ENCODE results near the gene HIVEP2.

The HIVEP2 gene

DNA sequence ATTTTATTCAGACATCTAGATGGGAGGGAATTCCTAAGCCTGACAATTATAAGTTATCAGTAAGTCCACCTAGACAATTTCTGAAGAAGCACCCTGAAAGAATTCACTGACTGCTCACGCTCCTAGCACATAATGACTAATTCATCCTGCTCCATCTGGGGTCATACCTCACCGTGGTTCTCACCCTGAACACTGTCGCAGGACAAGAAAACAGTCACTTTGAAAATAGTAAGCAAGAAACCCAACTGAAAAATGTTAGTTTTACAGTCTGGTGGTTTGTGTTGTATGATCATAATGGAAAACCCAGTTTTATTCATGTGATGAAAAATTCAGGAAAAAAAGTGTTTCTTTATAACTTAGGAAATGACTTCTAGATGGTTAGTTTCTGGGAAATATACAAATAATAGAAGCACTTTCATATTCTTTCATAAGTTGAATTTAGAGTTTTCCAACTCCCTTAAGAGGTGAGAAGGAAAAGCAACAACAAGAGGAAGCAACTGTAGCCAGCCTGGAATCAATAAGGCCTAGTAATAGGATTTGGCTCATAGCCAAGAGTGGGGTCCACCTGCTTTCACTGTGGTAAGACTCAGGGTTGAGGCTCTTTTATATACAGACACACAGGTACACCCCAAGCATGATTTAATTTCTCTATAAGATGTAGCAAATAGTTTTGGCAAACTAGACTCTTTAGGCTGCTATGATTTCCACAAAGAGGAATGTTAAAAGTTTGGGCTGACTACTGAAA, 94.1 kb downstream of the HIVEP2 start:
- no peak overlapping the region for H3K4me3 ChIP-seq (ENCODE audit: low read depth, low read length)
- TF ChIP-seq, protein P1, sequence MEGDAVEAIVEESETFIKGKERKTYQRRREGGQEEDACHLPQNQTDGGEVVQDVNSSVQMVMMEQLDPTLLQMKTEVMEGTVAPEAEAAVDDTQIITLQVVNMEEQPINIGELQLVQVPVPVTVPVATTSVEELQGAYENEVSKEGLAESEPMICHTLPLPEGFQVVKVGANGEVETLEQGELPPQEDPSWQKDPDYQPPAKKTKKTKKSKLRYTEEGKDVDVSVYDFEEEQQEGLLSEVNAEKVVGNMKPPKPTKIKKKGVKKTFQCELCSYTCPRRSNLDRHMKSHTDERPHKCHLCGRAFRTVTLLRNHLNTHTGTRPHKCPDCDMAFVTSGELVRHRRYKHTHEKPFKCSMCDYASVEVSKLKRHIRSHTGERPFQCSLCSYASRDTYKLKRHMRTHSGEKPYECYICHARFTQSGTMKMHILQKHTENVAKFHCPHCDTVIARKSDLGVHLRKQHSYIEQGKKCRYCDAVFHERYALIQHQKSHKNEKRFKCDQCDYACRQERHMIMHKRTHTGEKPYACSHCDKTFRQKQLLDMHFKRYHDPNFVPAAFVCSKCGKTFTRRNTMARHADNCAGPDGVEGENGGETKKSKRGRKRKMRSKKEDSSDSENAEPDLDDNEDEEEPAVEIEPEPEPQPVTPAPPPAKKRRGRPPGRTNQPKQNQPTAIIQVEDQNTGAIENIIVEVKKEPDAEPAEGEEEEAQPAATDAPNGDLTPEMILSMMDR (IDR thresholded peaks at IDR 0.05; ENCODE audit: low read depth, low read length): no peak
- in situ Hi-C loops (cut with HindIII; ENCODE audit: low sequenced_read_pairs): no loop called here
- DNase-seq (ENCODE audit: low read depth, low spot score): peak; percentile 54

DNA sequence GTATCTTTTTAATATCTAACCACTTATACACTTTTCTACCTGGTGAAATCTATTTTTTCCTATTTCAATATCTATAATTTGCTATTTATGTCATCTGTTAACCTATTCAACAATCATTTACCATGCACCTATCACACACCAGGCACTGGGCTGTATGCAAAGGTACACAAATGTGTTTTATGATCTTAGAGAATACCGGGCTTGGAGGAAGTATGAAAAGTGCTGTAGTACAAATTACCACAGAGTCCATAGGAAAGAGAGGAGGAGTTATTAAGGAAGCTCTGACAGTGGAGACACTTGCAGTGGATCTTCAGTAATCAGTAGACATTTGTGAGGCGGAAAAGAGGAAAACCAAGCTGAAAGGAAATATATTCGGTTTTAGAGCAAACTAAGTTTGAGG, 96.0 kb downstream of the HIVEP2 start:
- in situ Hi-C loops (cut with HindIII; ENCODE audit: low sequenced_read_pairs): no loop called here
- no peak for DNase-seq (ENCODE audit: low read depth, low spot score)
- TF ChIP-seq, protein P1 (IDR thresholded peaks at IDR 0.05; ENCODE audit: low read depth, low read length): no peak
- H3K4me3 ChIP-seq (ENCODE audit: low read depth, low read length): no peak overlapping the region

DNA sequence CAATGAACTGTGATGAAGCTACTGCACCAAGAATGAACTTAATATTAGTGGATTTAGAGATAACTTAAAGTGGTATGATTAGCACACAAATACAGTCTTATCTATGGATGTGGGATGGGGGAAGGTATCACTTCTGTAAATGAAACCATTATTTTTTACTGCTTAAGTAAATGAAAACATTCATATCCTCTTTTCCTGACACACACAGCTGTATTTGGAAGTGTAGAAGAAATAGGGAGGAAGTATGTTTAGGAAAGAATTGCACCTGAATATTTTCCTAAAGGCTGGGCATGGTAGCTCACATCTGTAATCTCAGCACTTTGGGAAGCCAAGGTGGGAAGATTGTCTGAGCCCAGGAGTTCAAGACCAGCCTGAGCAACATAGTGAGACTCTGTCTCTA, 96.8 kb downstream of the HIVEP2 start:
- no peak for DNase-seq (ENCODE audit: low read depth, low spot score)
- in situ Hi-C loops (cut with HindIII; ENCODE audit: low sequenced_read_pairs): no loop called here
- TF ChIP-seq, protein P1 (IDR thresholded peaks at IDR 0.05; ENCODE audit: low read depth, low read length): no peak
- H3K4me3 ChIP-seq (ENCODE audit: low read depth, low read length): no peak overlapping the region

DNA sequence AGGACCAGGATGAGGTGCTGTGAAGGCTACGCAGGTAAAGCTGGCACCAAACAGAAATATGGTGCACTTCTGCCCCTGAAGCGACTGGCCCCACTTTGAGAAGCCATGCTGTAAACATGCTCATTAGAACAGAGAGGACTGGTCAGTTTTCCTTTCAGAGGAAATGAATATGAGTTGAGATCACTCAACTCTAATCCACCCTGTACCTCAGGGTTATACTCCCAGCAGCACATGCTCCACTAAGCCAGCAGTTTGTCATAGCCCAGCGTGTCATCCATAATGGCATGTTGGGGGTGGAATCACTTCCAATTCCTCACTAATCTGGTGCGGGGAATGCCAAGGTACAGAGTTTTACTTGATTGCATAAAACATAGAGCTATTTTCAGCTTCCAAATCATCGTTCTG, 98.1 kb downstream of the HIVEP2 start:
- peak; percentile 91 for DNase-seq (ENCODE audit: low read depth, low spot score)
- H3K4me3 ChIP-seq (ENCODE audit: low read depth, low read length): no peak overlapping the region
- in situ Hi-C loops (cut with HindIII; ENCODE audit: low sequenced_read_pairs): no loop called here
- TF ChIP-seq, protein P1 (IDR thresholded peaks at IDR 0.05; ENCODE audit: low read depth, low read length): no peak

DNA sequence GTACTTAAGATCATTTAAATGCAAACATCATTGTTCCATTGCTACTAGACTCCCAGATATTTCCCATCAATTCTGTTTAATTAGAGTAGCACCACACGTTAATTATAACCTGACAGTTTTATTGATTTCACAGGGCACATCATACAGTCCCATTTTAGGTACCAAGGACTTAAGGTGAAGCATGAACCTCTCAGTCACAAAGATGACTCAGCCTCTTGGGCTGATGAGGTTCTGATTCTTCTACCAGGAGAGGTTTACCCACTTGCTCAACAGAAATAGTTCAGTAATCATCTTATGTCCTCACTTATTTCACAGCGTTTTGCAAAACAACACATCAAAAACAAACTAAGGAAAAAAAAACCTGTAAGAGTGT, 98.5 kb downstream of the HIVEP2 start:
- TF ChIP-seq, protein P1 (IDR thresholded peaks at IDR 0.05; ENCODE audit: low read depth, low read length): no peak
- H3K4me3 ChIP-seq (ENCODE audit: low read depth, low read length): no peak overlapping the region
- in situ Hi-C loops (cut with HindIII; ENCODE audit: low sequenced_read_pairs): no loop called here
- DNase-seq (ENCODE audit: low read depth, low spot score): no peak

DNA sequence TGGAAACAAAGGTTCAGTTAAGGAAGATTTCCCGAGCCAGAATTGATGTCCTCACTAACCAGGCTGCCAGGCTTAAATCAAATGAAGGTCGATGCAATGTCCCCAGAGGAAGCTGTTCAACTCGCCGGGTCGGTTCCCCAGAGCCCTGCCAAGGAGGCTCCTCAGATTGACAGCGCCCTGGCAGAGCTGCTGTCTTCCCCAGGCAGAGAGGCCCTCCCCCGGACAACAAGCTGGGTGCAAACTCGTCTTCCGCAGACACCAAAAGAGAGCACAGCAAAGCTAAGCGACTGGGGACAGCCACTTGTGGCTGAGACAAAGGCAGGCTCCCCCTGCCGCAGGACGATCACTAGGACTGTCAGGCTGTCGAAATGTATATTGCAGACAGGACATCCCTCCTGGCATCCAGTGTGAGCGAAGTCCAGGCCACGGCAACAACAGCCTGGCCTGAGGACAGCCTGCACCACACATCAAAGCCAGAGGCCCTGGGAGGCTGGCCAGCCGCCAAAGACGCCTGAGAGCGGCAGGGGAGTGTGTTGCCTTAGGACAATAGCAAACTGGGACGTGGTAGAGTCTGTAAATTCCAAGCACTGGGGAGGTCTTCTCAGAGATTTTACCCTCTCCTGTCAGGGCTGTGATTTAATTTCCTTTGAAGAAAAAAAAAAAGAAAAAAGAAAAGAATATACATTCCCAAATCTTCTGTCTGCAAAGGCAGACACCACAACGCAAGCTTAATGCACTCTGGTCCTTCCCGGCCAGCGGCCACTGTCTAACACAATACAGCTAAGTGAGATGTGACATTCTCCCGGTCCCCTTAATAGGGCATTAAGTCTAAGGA, 99.1 kb downstream of the HIVEP2 start:
- peak overlapping the region; percentile 16 for H3K4me3 ChIP-seq (ENCODE audit: low read depth, low read length)
- peak; percentile 97 for DNase-seq (ENCODE audit: low read depth, low spot score)
- TF ChIP-seq, protein P1 (IDR thresholded peaks at IDR 0.05; ENCODE audit: low read depth, low read length): no peak
- in situ Hi-C loops (cut with HindIII; ENCODE audit: low sequenced_read_pairs): no loop called here
